Fibroblast of lung (primary cell): ENCODE data around the gene NBEA.

Source experiments
- CTCF ChIP-seq, 2 donors: IDR thresholded peaks in 1 of 2; conservative IDR thresholded peaks in 1 of 2; 1 replicate in 1 of 2; 2 replicates in 1 of 2; pipeline ENCODE4 v1.5.1; 2011 to 2012; ENCODE audit warnings: low read length in 2 of 2, control low read depth in 1 of 2, inconsistent platforms in 1 of 2, low read depth in 1 of 2, mild to moderate bottlenecking in 1 of 2
- EZH2 ChIP-seq: IDR thresholded peaks from 2 replicates; pipeline ENCODE4 v1.5.1; 2012; ENCODE audit warnings: low read length, control low read depth, mild to moderate bottlenecking; ENCODE audit errors: missing control alignments

- TF ChIP-seq CTCF (conservative IDR thresholded peaks at IDR 0.05 in 1 of 2, IDR thresholded peaks at IDR 0.05 in 1 of 2; ENCODE audit: low read depth in 1 of 2, low read length in 2 of 2) (no peak), EZH2 (no peak)
These were observed 341.8 kb downstream of the NBEA start for GRCh38 chr13:35283856-35284255.
